T47D (cell line): ENCODE measurements around the gene CAMK2D.

ENCODE experiments used
- DNase-seq, 2 experiments: peaks; one replicate each; pipeline versions ENCODE4 v3.0.0 to v3.0.0-alpha.2; 2011 to 2012; ENCODE audit warnings: low read depth in 1 of 2, low spot score in 1 of 2
- JUND ChIP-seq: IDR thresholded peaks from 2 replicates; pipeline ENCODE4 v1.6.1; 2012; ENCODE audit warnings: low read depth
- in situ Hi-C: cut with HindIII; loops from 2 replicates; pipeline ENCODE4 v1.10.0; 2016; ENCODE audit warnings: low sequenced_read_pairs, low pct_unique_long_range_greater_than_20kb

Gene CAMK2D

GRCh38 chr4:113635739-113636437, 125.7 kb downstream of the CAMK2D start:
- no peak for DNase-seq
- in situ Hi-C loops = no loop called here
- no peak for TF ChIP-seq JUND

DNA sequence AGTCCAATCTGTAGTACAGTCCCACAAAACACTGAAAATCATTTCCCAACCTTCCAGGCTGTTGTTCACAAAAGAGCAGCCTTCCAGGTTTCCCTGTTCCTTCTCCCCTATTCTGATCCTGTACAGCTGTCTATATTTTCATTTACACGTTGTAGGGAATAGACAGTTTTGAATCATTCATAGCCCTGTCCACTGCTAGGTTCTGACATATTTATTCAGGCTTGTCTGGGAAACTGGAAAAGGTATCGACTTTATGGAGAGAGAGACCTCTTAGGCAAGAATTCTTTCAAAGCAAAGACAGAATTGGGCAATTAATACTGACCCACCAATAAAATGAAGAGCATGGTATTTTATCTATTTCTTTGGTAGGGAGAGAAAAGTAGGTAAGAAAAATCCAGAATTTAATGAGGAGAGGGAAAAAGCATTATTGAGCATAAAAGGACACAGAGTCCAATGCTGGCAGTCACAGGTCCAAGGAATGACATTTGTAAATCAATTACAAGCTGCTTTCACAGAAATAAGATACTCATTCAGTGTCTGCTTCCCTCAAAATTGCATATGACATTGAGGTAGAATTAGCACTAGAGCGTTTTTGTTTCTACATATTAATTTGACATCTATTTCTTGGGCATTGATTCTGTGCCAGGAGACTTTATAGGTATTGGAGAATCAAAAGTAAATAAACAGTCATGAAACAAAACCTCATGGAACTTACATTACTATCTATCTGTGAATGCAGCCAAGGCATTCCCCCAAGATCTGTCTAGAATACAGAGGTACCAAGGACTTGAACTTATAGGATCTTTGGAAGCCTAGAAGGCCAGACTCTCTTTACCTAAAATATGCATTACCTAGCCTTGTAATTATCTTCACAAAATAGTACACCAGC, 127.2 kb downstream of the CAMK2D start:
- in situ Hi-C loops = no loop called here
- no peak for DNase-seq
- TF ChIP-seq JUND = no peak

- TF ChIP-seq JUND = no peak
- in situ Hi-C loops = no loop called here
Observed at GRCh38 chr4:113633467-113633866, 128.1 kb downstream of the CAMK2D start.

GRCh38 chr4:113628711-113629110, 132.8 kb downstream of the CAMK2D start:
- DNase-seq = no peak
- TF ChIP-seq JUND = no peak
- in situ Hi-C loops = no loop called here

More at GRCh38 chr4:113633467-113633866, 128.1 kb downstream of the CAMK2D start:
- no peak for DNase-seq

- in situ Hi-C loops = no loop called here
- DNase-seq = no peak
- no peak for TF ChIP-seq JUND
Observed at GRCh38 chr4:113627321-113627720, 134.2 kb downstream of the CAMK2D start.

DNA sequence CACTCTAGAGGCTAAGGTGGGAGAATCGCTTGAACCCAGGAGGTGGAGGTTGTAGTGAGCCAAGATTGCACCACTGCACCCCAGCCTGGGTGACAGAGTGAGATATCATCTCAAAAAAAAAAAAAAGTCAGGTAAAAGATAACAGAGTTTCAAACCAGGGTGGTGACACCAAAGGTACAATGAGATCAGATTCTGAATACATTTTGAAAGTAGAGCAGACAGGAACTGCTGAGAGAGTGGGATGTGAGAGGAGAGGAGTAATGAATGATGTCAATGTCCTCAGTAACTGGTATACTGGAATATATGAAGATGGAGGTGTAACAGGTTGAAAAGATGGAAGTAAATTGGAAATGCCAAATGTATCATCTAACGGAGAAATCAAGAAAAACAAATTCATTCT, 135.6 kb downstream of the CAMK2D start:
- no peak for DNase-seq
- in situ Hi-C loops = no loop called here
- TF ChIP-seq JUND = no peak

DNA sequence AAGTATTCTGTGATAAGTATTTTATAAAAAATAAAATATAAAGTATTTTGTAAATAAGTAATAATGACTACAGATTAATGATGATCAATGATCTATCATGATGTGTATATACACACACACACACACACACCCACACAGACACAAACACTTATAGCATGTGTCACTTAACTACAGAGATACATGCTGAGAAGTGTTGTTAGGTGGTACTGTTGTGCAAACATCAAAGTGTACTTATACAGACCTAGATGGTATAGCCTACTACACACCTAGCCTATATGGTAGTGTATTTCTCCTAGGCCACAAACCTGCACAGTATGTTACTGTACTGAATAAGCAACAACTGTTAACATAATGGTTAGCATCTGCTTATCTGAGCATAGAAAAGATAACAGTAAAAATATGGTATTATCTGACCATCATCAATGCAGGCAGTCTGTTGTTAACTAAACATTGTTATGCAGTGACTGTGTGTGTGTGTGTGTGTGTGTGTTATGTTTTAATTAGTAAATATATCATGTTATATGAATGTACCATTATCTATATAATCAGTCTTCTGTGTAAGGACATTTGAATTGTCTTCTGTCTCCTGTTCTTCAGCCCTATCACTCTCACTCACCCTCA, 138.2 kb downstream of the CAMK2D start:
- no peak for DNase-seq
- no peak for TF ChIP-seq JUND
- in situ Hi-C loops = no loop called here

DNA sequence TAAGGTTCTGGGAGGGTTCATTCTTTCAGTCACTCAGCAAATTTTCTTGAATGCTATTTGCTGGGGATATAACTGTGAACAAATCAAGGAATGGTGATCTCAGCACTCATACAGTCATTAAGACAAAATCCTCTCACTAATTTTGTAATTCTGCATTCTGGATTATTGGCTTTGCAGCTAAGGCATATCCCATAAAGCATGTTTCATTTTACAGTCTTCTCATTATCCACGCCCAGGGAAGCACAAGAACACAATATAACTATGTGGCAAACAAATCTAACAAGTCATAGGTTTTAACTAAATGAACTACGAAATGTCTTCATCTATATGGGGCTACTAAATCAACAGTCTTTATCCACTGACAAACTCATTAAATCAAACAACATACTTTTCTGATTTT, 139.9 kb downstream of the CAMK2D start:
- in situ Hi-C loops = no loop called here
- no peak for TF ChIP-seq JUND
- no peak for DNase-seq

GRCh38 chr4:113620032-113620431, 141.5 kb downstream of the CAMK2D start:
- DNase-seq = no peak

DNA sequence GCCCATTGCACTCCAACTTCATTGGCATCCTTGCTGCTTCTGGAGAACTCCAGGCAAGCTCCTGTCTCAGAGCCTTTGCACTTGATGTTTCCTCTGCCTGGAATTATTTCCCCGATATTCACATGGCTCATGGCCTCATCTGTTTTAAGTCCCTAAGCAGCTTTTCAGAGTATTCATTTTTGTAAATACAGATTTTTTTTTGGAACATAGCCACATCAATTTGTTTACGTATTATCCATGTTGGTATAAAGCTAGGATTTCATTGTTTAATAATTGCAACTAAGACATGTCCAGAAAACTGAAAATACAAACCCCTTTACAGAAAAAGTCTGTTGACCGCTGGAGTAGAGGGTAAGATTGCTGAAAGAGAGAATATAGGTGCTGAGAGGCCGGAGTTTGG, 142.0 kb downstream of the CAMK2D start:
- in situ Hi-C loops = no loop called here
- no peak for DNase-seq
- TF ChIP-seq JUND = no peak

More at GRCh38 chr4:113620032-113620431, 141.5 kb downstream of the CAMK2D start:
- in situ Hi-C loops = no loop called here
- TF ChIP-seq JUND = no peak

DNA sequence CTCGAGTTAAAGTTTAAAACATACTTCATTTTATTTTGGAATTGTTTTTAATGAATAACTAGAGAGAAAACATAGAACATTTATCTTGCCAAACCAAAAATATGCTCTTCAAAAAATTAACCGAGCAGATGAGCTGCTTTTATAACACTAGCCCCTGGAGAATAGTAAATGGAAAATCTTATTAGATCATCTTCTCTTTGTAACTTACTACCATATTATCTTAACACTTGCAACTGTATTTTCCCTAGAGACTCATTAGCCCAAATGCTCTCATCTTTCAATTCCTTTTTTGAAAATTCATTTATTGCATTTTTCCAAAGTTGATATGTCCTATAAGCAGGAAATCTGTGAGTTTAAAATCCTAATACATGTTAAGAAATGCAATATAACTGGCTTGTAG, 143.3 kb downstream of the CAMK2D start:
- no peak for TF ChIP-seq JUND
- DNase-seq = no peak
- in situ Hi-C loops = no loop called here

- TF ChIP-seq JUND = no peak
- in situ Hi-C loops = no loop called here
- no peak for DNase-seq
Observed at GRCh38 chr4:113617195-113617594, 144.3 kb downstream of the CAMK2D start.

- in situ Hi-C loops = no loop called here
- TF ChIP-seq JUND = no peak
- no peak for DNase-seq
Observed at GRCh38 chr4:113616443-113616842, 145.1 kb downstream of the CAMK2D start.
